B cell (primary cell): ENCODE data around the gene CDK6. TPM values are rescaled to one million over a fixed set of nuclear protein-coding genes. Genes with fewer than 3 reads are reported as not detected.

Experiments
- ATAC-seq: fragments of 200-7000 bp; cut with Tn5 transposase; one replicate; pipeline ENCODE4 v1.10.0; 2021; ENCODE audit warnings: low read depth, mild to moderate bottlenecking, moderate number of reproducible peaks, moderate library complexity
- CTCF ChIA-PET: fragments of 350-600 bp; sonication (Branson Sonifier 250); formaldehyde crosslinking; loops from one replicate; lab custom pipeline; 2021; ENCODE audit warnings: antibody characterized with exemption, inconsistent platforms; lab: Charles Lee
- POLR2A ChIA-PET: fragments of 350-600 bp; sonication (Branson Sonifier 250); formaldehyde crosslinking; loops from one replicate; lab custom pipeline; 2021; ENCODE audit warnings: antibody characterized with exemption; lab: Charles Lee
- DNase-seq: peaks from one replicate; pipeline ENCODE4 v3.0.0; 2013
- H2AFZ ChIP-seq: 2 replicates; pipeline ENCODE4 v1.6.1; 2012; ENCODE audit warnings: mild to moderate bottlenecking, low read depth, low read length; ENCODE audit not compliant: insufficient read depth, poor library complexity, severe bottlenecking
- H3K27ac ChIP-seq, 2 donors: 1 replicate in 1 of 2; 2 replicates in 1 of 2; pipeline ENCODE4 v1.5.1; 2012 to 2013; ENCODE audit warnings: low read length in 2 of 2, mild to moderate bottlenecking in 2 of 2, moderate library complexity in 1 of 2
- H3K27me3 ChIP-seq, 4 experiments: fragments of 200-600 bp in 1 of 4; sonication (generic) in 1 of 4; replicated peaks in 1 of 4; 1 replicate in 2 of 4; 2 replicates in 2 of 4; pipeline versions ENCODE4 v1.6.1 to v1.7.0; 2013 to 2016; ENCODE audit warnings: low read length in 3 of 4, mild to moderate bottlenecking in 2 of 4, mixed read lengths in 1 of 4, moderate library complexity in 1 of 4; ENCODE audit not compliant: insufficient read depth in 4 of 4, control insufficient read depth in 3 of 4; ENCODE audit errors: control extremely low read depth in 1 of 4
- H3K36me3 ChIP-seq, 2 experiments: replicated peaks in 1 of 2; 1 replicate in 1 of 2; 2 replicates in 1 of 2; pipeline versions ENCODE4 v1.6.1 to v1.7.1; 2013; ENCODE audit warnings: low read length in 1 of 2; ENCODE audit not compliant: insufficient read depth in 2 of 2, control insufficient read depth in 1 of 2; ENCODE audit errors: control extremely low read depth in 1 of 2, extremely low read depth in 1 of 2
- H3K4me1 ChIP-seq, 2 donors: fragments of 200-600 bp in 1 of 2; sonication (generic) in 1 of 2; 1 replicate in 1 of 2; 2 replicates in 1 of 2; pipeline versions ENCODE4 v1.5.1 to v1.6.1; 2013 to 2017; ENCODE audit warnings: low read length in 2 of 2; ENCODE audit not compliant: control insufficient read depth in 2 of 2, insufficient read depth in 2 of 2
- H3K4me2 ChIP-seq: replicated peaks from 2 replicates; pipeline ENCODE3; 2012; ENCODE audit warnings: mild to moderate bottlenecking, low read depth, low read length; ENCODE audit not compliant: poor library complexity, severe bottlenecking
- H3K4me3 ChIP-seq, 5 experiments: fragments of 200-600 bp in 1 of 5; sonication (generic) in 1 of 5; 1 replicate in 3 of 5; 2 replicates in 2 of 5; pipeline versions ENCODE4 v1.5.1 to v1.7.0; 2011 to 2016; ENCODE audit warnings: low read length in 4 of 5, mild to moderate bottlenecking in 4 of 5, low read depth in 2 of 5, control low read depth in 1 of 5, moderate library complexity in 1 of 5; ENCODE audit not compliant: insufficient read depth in 1 of 5; ENCODE audit errors: control extremely low read depth in 1 of 5, extremely low read depth in 1 of 5
- H3K79me2 ChIP-seq: fragments of 200-600 bp; sonication (generic); one replicate; pipeline ENCODE4 v1.6.0; 2016; ENCODE audit warnings: low read length; ENCODE audit not compliant: control insufficient read depth, insufficient read depth
- H3K9ac ChIP-seq: fragments of 200-600 bp; sonication (generic); 2 replicates; pipeline ENCODE4 v1.6.1; 2017; ENCODE audit warnings: mild to moderate bottlenecking, low read length, moderate library complexity
- H3K9me3 ChIP-seq, 3 donors: one replicate each; pipeline versions ENCODE4 v1.6.1 to v1.7.1; 2013; ENCODE audit warnings: low read length in 2 of 3; ENCODE audit not compliant: control insufficient read depth in 2 of 3, insufficient read depth in 1 of 3; ENCODE audit errors: control extremely low read depth in 1 of 3
- H4K20me1 ChIP-seq: 2 replicates; pipeline ENCODE4 v1.6.0; 2012; ENCODE audit warnings: mild to moderate bottlenecking, low read length; ENCODE audit not compliant: insufficient read depth, control insufficient read depth, poor library complexity, severe bottlenecking
- H3K27ac Mint-ChIP-seq: one replicate; pipeline ENCODE4 v1.8.0; 2021; ENCODE audit warnings: mixed read lengths
- H3K27me3 Mint-ChIP-seq: one replicate; pipeline ENCODE4 v1.8.0; 2021; ENCODE audit warnings: mixed read lengths
- H3K4me1 Mint-ChIP-seq: one replicate; pipeline ENCODE4 v1.8.0; 2021; ENCODE audit warnings: mixed read lengths
- H3K4me3 Mint-ChIP-seq: one replicate; pipeline ENCODE4 v1.8.0; 2021; ENCODE audit warnings: mixed read lengths
- H3K9me3 Mint-ChIP-seq: one replicate; pipeline ENCODE4 v1.8.0; 2022; ENCODE audit warnings: mixed read lengths; ENCODE audit not compliant: insufficient read depth
- EZH2 ChIP-seq: IDR thresholded peaks from 2 replicates; pipeline ENCODE4 v1.6.1; 2012; ENCODE audit warnings: borderline replicate concordance, low read depth, mild to moderate bottlenecking, moderate library complexity, low read length; ENCODE audit not compliant: insufficient read depth, poor library complexity, severe bottlenecking
- WGBS: methylation state at CpG from one replicate; pipeline ENCODE4 v1.1.5; 2013; ENCODE audit warnings: missing lambda C conversion rate; ENCODE audit not compliant: insufficient coverage; 5-methylcytosine and 5-hydroxymethylcytosine counted together
- intact Hi-C: fragments of 100-400 bp; cut with micrococcal nuclease; formaldehyde crosslinking; loops from one replicate; pipeline ENCODE4 v1.10.0; 2022
- polyA plus RNA-seq: library from polyadenylated mRNA; depleted of rRNA; stranded (reverse); fragments of >200 nt; gene quantifications from 2 replicates; pipeline ENCODE4 v1.2.3, GENCODE V29; 2012
- total RNA-seq, 2 donors: library from RNA; stranded (reverse); fragments of 120-200 nt in 1 of 2; gene quantifications; 1 replicate in 1 of 2; 2 replicates in 1 of 2; pipeline versions ENCODE4 v1.2.3 to v1.2.4, GENCODE V29; 2013 to 2022

CDK6 gene
- total and polyA plus RNA-seq, 2 donors (not counting 1 experiment from before 2014, with no cell fraction given) = 3.0 to 14.6 TPM

- H3K9ac ChIP-seq = no peak overlapping the region
- POLR2A ChIA-PET = no interaction called here
Measured at GRCh38 chr7:92737706-92738105, 98.7 kb downstream of the CDK6 start.

GRCh38 chr7:92736870-92737269, 99.5 kb downstream of the CDK6 start:
- H3K4me1 ChIP-seq = peaks cover 9 to 13% of the 10 kb centered on the region in 2 donors
- ATAC-seq = no peak
- intact Hi-C loops = no loop called here
- no peak for TF ChIP-seq EZH2
- H3K27ac Mint-ChIP-seq = no peak overlapping the region
- H3K27me3 Mint-ChIP-seq = no peaks in the 10 kb centered on the region
- peaks cover 7% of the 10 kb centered on the region for H3K79me2 ChIP-seq
- H2AFZ ChIP-seq = no peak overlapping the region
- H3K4me2 ChIP-seq = no peak overlapping the region
- peaks cover 15% of the 10 kb centered on the region for H3K4me1 Mint-ChIP-seq
- H3K4me3 Mint-ChIP-seq = no peak overlapping the region
- H3K9me3 Mint-ChIP-seq = no peaks in the 10 kb centered on the region
- H3K9ac ChIP-seq = no peak overlapping the region
- no peaks in the 10 kb centered on the region for H3K9me3 ChIP-seq
- H4K20me1 ChIP-seq = no peaks in the 10 kb centered on the region
- no peaks in the 10 kb centered on the region for H3K27me3 ChIP-seq
- H3K36me3 ChIP-seq = peaks cover 0 to 5% of the 10 kb centered on the region in 2 experiments
- H3K4me3 ChIP-seq = no peak overlapping the region
- WGBS = no CpG with 5 or more reads among the region's 3 CpGs
- POLR2A ChIA-PET = no interaction called here
- H3K27ac ChIP-seq = no peak overlapping the region
- DNase-seq = no peak
- CTCF ChIA-PET = no interaction called here

More at GRCh38 chr7:92737706-92738105, 98.7 kb downstream of the CDK6 start:
- Mint-ChIP-seq H3K4me1 (peaks cover 6% of the 10 kb centered on the region), H3K4me3 (no peak overlapping the region), H3K9me3 (no peaks in the 10 kb centered on the region), H3K27me3 (no peaks in the 10 kb centered on the region), H3K27ac (no peak overlapping the region)
- CTCF ChIA-PET = no interaction called here
- Histone ChIP-seq H4K20me1 (no peaks in the 10 kb centered on the region), H3K4me3 (no peak overlapping the region), H3K79me2 (peaks cover 7% of the 10 kb centered on the region), H3K4me1 (peaks cover under 1 to 5% of the 10 kb centered on the region in 2 donors), H3K9me3 (no peaks in the 10 kb centered on the region), H3K27me3 (no peaks in the 10 kb centered on the region), H3K27ac (no peak overlapping the region), H3K4me2 (no peak overlapping the region), H2AFZ (no peak overlapping the region), H3K36me3 (peaks cover 0 to 5% of the 10 kb centered on the region in 2 experiments)
- intact Hi-C loops = no loop called here
- TF ChIP-seq EZH2 = no peak
- ATAC-seq (no peak), DNase-seq (no peak)
- no CpG with 5 or more reads among the region's 1 CpG for WGBS
